HG02973 (cell line): ENCODE measurements around the gene TMEM163.
"Not testable (repeated sequence)": the region's sequence is repeated elsewhere in the genome, so short reads cannot be mapped to it uniquely, and the experiment has no call there.

ENCODE experiments used
- ATAC-seq: cut with Tn5 transposase; IDR thresholded peaks from one replicate; pipeline ENCODE4 v1.9.1; 2021; ENCODE audit warnings: moderate library complexity; ENCODE audit not compliant: unreplicated experiment

Gene TMEM163

DNA sequence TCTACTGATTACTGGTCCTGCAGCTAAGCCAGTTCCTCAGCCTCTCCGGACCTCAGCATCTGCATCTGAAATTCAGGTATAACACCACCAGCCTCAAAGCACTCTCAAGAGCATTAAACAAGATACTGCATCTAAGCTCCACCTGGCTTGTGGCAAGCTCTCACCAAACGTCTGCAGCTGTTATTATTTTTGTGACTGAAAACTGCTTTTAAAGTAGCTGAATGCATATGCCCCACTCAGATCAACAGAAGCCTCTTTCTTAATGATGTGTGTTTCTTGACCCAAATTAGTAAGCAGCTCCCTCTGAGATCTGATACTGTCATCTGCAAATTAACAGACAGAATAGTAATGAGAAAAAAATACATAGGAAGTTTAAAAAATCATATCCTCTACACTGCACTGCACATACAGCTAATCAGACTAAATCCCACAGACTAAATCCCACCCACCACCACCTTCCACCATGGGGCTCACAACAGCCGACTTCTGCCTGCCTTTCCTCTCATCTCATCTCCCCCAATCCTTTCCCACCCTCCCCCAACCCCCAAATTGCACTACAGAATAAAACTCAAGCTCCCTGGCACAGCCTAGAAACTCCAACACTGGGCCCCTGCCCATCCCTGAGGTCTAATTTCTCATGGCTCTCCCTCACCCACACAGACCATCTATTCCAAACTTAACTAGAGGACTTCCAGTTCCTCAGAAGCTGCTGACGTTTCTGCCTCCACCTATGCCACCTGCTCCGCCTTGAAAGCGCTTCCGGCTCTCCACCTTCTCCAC lies 52.9 kb downstream of the TMEM163 start:
- ATAC-seq = no peak

DNA sequence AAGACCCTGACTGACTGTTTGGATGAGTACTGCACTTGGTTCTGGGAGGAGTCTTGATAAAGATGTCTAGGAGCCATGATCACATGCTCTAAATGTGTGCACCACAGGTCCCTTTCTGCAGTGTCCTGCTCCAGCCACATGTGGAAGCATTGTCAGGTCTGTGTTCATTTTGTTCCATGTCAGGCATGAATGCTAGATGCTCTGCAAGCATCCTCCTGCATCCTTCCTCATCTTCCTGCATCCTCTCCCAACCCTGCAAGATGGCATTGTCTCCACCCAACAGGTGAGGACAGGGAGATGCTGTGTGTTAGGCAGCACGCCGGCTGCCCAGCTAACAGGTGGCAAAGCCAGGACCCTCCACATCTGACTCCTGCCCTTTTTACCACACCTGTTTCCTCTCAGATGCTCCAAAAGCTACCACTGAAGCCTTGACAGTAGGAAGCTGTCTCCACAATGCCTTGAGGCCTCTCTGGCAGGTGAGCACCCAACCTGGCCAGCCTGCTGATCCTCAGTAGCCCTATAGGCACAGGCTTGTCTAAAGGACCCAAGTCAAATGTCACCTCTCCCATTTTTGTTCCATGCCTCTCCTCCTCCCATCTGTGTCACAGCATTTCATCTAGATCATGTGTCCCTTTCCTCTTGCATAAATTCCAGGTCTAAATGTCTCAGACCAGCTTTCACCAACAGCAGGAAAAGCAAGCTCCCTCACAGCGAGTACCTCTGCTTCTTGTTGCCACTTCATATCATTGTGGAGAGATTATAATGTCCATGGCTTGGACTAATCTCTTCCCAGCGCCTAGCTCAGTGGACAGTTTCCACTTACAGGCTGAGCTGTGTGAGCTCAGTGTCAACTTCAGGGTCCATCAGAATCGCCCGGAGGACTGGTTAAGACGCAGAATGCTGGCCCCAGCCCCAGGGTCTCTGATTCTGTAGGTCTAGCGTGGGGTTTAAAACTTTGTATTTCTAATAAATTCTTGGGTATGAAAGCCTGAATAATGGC lies 55.0 kb downstream of the TMEM163 start:
- ATAC-seq = no peak

GRCh38 chr2:134662751-134663150 lies 56.0 kb downstream of the TMEM163 start:
- no peak for ATAC-seq

- ATAC-seq = no peak
These were observed 58.0 kb downstream of the TMEM163 start for GRCh38 chr2:134660626-134661402.

DNA sequence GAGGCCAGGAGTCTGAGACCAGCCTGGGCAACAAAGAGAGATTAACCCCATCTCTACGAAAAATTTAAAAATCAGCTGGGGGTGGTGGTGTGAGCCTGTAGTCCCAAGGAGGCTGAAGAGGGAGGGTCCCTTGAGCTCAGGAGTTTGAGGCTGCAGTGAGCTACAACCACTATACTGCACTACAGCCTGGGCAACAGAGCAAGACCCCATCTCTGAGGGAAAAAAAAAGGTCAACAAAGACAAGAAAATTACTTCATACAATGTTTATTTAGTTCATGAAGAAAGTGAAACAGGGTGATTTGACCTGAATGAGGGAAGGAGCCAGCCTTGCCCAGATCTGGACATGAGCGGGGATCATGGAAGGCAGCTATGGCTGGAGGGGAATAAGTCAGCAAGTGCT lies 59.1 kb downstream of the TMEM163 start:
- no peak for ATAC-seq

DNA sequence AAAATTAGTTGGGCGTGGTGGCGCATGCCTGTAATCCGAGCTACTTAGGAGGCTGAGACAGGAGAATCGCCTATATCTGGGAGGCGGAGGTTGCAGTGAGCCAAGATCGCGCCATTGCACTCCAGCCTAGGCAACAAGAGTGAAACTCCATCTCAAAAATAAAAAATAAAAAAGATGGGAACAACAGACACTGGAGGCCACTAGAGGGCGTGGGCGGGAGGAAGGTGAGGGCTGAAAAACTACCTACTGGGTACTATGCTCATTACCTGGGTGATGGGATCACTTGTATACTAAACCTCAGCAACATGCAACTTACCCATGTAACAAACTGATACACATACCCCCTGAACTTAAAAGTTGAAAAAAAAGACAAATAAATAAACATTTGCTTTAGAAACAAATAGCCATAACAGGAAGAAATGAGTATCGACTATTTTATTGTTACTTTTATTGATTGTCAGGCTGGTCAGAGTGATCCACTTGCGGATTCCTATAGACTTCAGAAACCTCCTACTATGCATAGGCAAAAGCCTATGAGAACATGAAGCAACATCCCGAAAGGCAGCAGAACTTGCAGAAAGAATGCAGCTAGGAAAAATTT lies 61.0 kb downstream of the TMEM163 start:
- ATAC-seq = no peak

- ATAC-seq = not testable (repeated sequence)
These were observed 62.4 kb downstream of the TMEM163 start for GRCh38 chr2:134656391-134656790.

GRCh38 chr2:134648586-134648985 lies 70.2 kb downstream of the TMEM163 start:
- no peak for ATAC-seq

DNA sequence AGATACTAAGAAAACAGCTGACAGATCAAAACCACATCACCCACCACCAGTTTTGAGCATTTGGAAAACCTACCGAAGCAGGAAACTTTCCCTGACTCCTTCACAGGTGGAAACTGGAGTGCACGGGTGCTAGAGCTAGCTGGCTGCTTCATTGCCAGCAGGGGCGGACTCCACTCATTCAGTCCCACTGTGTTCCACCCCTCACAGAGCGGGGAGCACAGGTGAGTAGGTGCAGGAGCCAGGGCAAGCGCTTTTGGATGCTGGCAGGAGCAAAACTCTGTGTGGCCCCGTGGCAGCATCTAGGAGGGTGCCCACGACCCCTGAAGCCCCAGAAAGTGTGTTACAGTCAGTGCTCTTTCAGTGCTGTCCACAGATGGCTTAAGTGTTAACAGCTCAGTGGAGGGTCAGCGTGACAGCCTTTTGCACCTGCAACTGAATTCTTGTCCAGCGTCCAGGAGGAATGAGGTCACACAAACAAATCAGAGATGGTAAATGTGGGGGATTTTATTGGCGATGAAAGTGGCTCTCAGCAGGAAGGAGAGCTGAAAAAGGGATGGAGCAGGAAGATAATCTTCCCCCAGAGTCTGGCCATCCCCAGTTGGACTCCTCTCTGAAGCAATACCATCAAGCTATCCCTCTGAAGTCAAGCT lies 71.1 kb downstream of the TMEM163 start:
- no peak for ATAC-seq

- ATAC-seq = no peak
These were observed 75.9 kb downstream of the TMEM163 start for GRCh38 chr2:134642938-134643337.

DNA sequence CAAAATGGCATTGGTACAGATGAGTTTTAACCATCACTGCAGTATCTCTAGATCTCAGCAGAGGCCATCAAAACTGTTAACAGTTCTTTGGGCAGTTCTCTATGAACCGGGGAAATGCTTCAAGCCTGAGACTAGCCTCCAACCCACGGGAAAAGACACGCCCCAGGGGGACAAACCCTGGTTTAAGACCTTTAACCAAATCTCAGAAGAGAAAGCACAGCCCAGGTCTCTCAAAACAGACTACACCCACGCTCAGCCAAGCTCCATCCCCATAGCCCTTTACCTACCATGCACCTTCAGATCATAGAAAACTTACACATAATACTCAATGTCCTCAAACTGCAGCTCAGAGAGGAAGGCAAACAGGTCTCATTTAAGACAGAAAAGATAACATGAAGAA lies 78.3 kb downstream of the TMEM163 start:
- ATAC-seq = no peak

DNA sequence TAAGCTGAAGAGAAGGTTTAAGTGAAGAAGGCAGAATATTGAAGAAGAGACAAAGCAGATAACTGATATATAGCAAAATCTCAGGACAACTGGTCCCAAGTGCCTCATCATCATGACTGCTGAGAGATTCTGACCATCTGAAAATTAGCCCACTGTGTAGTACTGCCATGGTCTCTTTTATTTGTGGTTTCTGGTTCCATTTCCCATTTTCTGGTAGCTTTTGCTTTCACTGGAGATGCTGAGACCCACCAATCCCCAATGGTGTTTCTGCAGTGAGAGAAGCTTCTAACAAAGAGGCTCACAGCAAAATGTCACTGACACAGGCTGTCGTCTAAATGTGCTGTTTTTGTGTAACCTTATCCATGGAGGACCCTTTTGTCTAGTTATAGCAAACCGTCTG lies 79.5 kb downstream of the TMEM163 start:
- ATAC-seq = no peak

DNA sequence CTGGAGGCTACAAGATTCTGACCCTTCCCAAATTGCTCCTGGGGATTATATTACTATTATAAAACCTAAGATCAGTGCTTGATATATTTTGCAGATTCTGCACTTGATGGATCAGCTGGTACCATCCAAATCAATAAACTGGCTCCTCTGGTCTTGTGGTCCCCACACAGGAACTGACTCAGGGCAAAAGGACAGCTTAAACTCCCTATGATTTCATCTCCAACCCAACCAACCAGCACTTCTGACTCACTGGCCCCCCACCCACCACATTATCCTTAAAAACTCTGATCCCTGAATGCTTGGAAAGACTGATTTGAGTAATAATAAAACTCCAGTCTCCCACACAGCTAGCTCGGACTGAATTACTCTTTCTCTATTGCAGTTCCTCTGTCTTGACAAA lies 82.1 kb downstream of the TMEM163 start:
- no peak for ATAC-seq

GRCh38 chr2:134634054-134634753 lies 84.6 kb downstream of the TMEM163 start:
- ATAC-seq = no peak

DNA sequence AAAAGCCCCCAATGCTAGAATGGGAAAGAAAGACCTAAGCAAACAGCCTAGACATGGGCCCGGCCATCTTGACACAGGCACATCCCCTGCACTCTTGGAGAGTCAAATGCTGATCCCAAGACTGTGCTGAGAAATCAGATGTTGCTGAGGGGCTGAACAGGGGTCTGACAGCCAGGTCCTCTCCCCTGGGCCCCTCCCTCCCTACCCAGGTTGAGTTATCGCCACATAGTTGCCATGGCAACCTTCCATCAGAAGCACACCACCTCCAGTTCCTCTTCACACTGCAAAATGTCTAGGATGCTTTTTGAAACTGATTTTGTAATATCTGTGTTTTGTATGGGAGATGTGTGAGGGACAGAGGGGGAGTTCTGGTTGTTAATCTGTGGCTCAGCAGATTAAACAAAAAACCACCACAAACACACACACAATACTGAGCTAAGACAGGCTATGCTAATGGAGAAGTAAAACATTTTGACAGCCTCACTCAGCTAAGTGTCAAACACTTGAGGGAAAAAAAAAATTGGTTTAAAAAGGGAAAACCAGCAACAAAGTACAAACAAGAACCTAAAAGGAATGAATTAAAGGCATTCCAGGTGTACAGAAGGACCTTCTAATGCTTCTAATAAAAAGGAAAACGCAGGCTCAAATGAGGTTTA lies 88.2 kb downstream of the TMEM163 start:
- ATAC-seq = no peak

GRCh38 chr2:134628453-134628852 lies 90.3 kb downstream of the TMEM163 start:
- ATAC-seq = no peak

- no peak for ATAC-seq
These were observed 92.0 kb downstream of the TMEM163 start for GRCh38 chr2:134626781-134627180.

DNA sequence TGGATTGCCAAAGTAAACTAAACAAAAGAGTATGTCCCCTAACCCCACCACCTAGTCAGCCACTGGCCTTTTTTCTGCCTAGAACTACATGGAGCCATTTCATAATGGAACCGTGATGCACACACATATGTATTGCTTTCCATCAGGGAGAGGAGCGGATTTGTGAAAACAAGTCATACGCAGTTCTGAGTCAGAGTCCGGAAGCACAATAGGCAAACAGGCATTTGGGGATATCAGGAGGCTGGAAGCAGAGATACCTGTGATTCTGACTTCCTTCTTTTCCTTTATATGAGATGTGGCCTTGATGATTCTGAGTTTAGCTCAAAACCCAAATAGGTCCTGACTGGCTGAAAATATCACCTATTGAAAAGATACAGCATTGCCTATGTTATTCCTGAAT lies 93.5 kb downstream of the TMEM163 start:
- ATAC-seq = no peak

- ATAC-seq = peak; percentile 97
These were observed 95.0 kb downstream of the TMEM163 start for GRCh38 chr2:134623796-134624195.
